Measurements from ENCODE around the gene ECT2L.

ECT2L gene

GRCh38 chr6:138772596-138773176, 23.2 kb upstream of the ECT2L start:
- peak overlapping the region; percentile 86 for H3K27ac ChIP-seq
- no peaks in the 10 kb centered on the region for H3K9me3 ChIP-seq (ENCODE audit: severe bottlenecking)
- DNase-seq, result no peak
- no peak for TF ChIP-seq CTCF (IDR thresholded peaks at IDR 0.05; ENCODE audit: low read depth, low read length)
- no peaks in the 10 kb centered on the region for H3K36me3 ChIP-seq
- H3K27me3 ChIP-seq (ENCODE audit: insufficient read depth, low read depth, severe bottlenecking), result no peaks in the 10 kb centered on the region
- H3K4me3 ChIP-seq (ENCODE audit: low read depth, low read length), result peak overlapping the region; percentile 82

DNA sequence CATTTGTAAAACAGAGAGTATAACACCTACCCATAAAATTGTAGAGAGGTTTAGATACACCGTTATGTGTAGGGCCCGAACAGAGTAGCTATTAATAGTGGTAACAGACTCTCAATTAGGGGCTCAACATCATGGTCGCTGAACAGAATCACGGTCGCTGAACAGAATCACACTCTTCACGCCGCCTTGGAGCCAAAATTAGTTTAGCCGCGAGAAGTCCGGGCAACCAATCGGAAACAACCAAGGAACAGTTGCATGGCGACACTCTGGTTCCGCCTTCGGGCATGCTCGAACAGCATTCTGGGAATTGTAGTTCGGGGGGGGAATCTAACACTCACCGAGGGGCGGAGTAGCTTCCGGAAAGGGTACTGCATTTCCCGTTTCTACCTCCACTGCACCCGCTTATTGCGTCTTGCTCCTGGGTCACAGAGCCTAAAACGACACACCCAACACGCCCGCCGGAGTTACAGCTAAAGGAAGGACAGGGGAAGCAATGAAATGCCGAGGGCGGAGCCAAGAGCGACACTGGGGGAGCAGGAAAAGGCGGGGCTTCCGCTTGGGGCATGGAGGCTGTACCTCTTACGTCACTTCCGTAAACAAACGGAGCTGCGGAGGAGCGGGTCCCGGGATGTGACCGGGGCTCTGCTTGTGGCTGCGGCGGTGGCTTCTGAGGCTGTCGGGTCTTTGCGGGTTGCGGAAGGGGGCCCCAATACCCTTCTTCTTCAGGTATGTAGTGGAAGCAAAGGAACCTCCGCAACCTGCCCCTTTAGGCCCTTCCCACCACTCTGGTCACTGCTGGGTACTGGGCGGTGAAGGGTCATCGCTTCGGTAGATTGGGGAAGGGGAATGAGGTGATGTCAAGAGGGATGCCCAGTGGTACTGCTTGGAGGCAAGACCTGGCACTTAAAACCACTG, 22.5 kb upstream of the ECT2L start, which contains the start of gene CCDC28A:
TSS of gene CCDC28A (plus strand) at position 593 of the 915 bp plus-strand sequence. CDS start 2,352 bp downstream, outside the sequence.
- Histone ChIP-seq H3K9me3 (ENCODE audit: severe bottlenecking) (no peaks in the 10 kb centered on the region), H3K4me3 (ENCODE audit: low read depth, low read length) (peak within 1 kb of the TSS; percentile 82), H3K36me3 (no peaks in the 10 kb centered on the region), H3K27ac (peak within 1 kb of the TSS; percentile 86), H3K27me3 (ENCODE audit: insufficient read depth, low read depth, severe bottlenecking) (no peaks in the 10 kb centered on the region)
- TF ChIP-seq CTCF (IDR thresholded peaks at IDR 0.05; ENCODE audit: low read depth, low read length), result no peak
- peak; percentile 92 for DNase-seq

GRCh38 chr6:138774370-138774769, 21.5 kb upstream of the ECT2L start:
- Histone ChIP-seq H3K36me3 (no peaks in the 10 kb centered on the region), H3K9me3 (ENCODE audit: severe bottlenecking) (no peaks in the 10 kb centered on the region), H3K27me3 (ENCODE audit: insufficient read depth, low read depth, severe bottlenecking) (no peaks in the 10 kb centered on the region), H3K27ac (no peak overlapping the region), H3K4me3 (ENCODE audit: low read depth, low read length) (peak overlapping the region; percentile 82)
- TF ChIP-seq CTCF (IDR thresholded peaks at IDR 0.05; ENCODE audit: low read depth, low read length), result no peak
- DNase-seq, result no peak

DNA sequence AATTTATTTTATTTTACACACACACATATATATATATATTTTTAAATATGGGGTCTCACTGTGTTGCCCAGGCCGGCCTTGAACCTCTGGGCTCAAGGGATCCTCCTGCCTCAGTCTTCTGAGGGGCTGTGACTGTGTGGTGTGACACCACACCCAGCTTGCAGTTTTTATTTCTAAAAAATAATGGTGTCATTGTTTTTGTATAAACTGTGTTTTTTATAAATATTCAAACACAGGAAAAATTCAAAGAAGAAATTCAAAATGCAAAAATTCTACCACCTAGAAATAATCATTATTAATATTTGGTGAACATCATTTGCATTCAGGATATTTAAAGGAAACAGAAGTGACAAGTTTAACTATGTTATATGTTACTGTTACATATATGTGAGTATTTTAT, 19.2 kb upstream of the ECT2L start:
- no peak for TF ChIP-seq CTCF (IDR thresholded peaks at IDR 0.05; ENCODE audit: low read depth, low read length)

DNA sequence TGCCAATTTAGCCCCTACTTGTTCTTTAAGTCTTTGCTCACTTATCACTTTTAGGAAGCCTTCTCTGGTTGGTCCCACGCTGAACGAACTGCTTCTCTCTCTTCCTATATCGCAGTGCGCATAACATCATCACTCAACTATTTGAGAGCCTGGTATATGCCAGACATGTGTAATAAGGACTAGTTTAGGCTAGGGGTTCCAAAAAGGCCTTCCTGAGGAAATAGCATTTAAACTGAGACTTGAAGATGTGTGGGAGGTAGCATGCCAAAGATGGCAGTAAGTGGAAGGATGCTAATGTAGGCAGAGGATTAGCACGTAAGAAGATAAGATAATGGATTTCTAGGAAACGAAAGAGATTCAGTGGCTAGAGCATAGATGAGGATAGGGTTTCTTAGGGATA, 17.6 kb upstream of the ECT2L start:
- Histone ChIP-seq H3K4me3 (ENCODE audit: low read depth, low read length) (no peak overlapping the region), H3K9me3 (ENCODE audit: severe bottlenecking) (no peaks in the 10 kb centered on the region), H3K27ac (no peak overlapping the region), H3K27me3 (ENCODE audit: insufficient read depth, low read depth, severe bottlenecking) (no peaks in the 10 kb centered on the region), H3K36me3 (peaks cover 8% of the 10 kb centered on the region; the same call in 1 of the 2 replicates)
- TF ChIP-seq CTCF (IDR thresholded peaks at IDR 0.05; ENCODE audit: low read depth, low read length), result no peak
- DNase-seq, result no peak

More for the DNA sequence above, 19.2 kb upstream of the ECT2L start:
- Histone ChIP-seq H3K36me3 (0 out of 2 replicates have a peak, but pooled peaks cover 4% of the 10 kb centered on the region), H3K4me3 (ENCODE audit: low read depth, low read length) (no peak overlapping the region), H3K9me3 (ENCODE audit: severe bottlenecking) (no peaks in the 10 kb centered on the region), H3K27me3 (ENCODE audit: insufficient read depth, low read depth, severe bottlenecking) (no peaks in the 10 kb centered on the region), H3K27ac (no peak overlapping the region)
- DNase-seq, result no peak

Data from WERI-Rb-1 (cell line).